Loucy (cell line): ENCODE data around the gene PYROXD2.

ENCODE experiments used
- EZH2phosphoT487 ChIP-seq: fragments of 200-600 bp; IDR thresholded peaks from 2 replicates; pipeline ENCODE4 v1.6.1; 2018; ENCODE audit warnings: antibody characterized with exemption, mild to moderate bottlenecking, moderate library complexity, borderline replicate concordance
- TF ChIP-seq, protein P1 (sequence below): fragments of 200-600 bp; sonication (generic); conservative IDR thresholded peaks from 2 replicates; pipeline ENCODE4 v1.5.1; 2014; ENCODE audit warnings: mild to moderate bottlenecking, antibody characterized with exemption, low read length

DNA sequence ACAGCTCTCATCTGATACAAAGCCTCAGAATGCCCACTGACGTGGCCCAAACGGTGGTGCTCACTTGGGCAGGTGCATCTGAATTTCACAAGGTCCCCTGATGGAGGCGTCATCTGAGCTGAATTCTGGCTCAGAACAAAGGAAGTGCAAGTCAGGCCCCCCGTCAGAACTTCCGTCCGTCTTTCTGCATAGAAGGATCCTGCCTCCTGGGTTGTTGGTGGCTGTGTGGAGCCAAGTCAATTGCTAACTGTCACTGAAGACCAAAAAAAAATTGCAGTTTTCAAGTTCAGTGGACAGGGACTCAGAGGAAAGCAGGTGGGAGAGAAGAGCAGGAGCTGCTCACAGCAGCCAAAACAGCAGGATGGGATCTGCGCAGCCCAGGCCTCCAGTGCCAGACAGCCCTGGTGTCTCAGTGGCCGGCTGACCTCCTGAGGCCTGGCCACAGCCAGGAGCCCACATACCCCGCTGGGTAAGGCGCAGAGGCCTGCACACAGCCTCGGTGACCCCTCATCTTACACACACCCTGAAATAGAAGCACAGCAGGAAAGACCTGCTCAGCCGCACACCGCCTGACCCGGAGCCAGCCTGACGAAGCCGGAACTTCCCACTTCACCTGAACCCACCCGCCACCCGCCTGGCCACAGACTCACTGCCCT is 49.4 kb downstream of the PYROXD2 start:
- TF ChIP-seq, protein P1, sequence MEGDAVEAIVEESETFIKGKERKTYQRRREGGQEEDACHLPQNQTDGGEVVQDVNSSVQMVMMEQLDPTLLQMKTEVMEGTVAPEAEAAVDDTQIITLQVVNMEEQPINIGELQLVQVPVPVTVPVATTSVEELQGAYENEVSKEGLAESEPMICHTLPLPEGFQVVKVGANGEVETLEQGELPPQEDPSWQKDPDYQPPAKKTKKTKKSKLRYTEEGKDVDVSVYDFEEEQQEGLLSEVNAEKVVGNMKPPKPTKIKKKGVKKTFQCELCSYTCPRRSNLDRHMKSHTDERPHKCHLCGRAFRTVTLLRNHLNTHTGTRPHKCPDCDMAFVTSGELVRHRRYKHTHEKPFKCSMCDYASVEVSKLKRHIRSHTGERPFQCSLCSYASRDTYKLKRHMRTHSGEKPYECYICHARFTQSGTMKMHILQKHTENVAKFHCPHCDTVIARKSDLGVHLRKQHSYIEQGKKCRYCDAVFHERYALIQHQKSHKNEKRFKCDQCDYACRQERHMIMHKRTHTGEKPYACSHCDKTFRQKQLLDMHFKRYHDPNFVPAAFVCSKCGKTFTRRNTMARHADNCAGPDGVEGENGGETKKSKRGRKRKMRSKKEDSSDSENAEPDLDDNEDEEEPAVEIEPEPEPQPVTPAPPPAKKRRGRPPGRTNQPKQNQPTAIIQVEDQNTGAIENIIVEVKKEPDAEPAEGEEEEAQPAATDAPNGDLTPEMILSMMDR = no peak
- no peak for TF ChIP-seq EZH2phosphoT487
